H1 (cell line): Measurements from ENCODE around the gene LINC01488. TPM values are rescaled to one million over a fixed set of nuclear protein-coding genes. Genes with fewer than 3 reads are reported as not detected.

Experiments used
- CTCF ChIA-PET: fragments of 300-600 bp; sonication (Branson Sonifier 250); formaldehyde crosslinking; loops from one replicate; lab custom pipeline; 2021; ENCODE audit not compliant: partially characterized antibody; lab: Charles Lee
- POLR2A ChIA-PET: fragments of 300-600 bp; sonication (Branson Sonifier 250); formaldehyde crosslinking; loops from one replicate; lab custom pipeline; 2021; ENCODE audit warnings: inconsistent platforms; ENCODE audit not compliant: partially characterized antibody; lab: Charles Lee
- DNase-seq, 2 experiments: peaks; one replicate each; pipeline versions ENCODE4 v3.0.0 to v3.0.0-alpha.2; 2010 to 2022; ENCODE audit warnings: low spot score in 2 of 2, low read depth in 1 of 2, mixed read lengths in 1 of 2
- FAIRE-seq: peaks from 2 replicates; lab custom pipeline; 2011; peaks lifted over from hg19 to GRCh38; lab: Jason Lieb, UNC
- H2AFZ ChIP-seq: 2 replicates; pipeline ENCODE4 v1.8.1; 2012; ENCODE audit warnings: low read length, inconsistent platforms
- H2AK5ac ChIP-seq: 2 replicates; pipeline ENCODE4 v1.6.1; 2013; ENCODE audit warnings: low read depth, low read length
- H2BK120ac ChIP-seq: replicated peaks from 2 replicates; pipeline ENCODE3; 2013; ENCODE audit warnings: low read depth, low read length, inconsistent platforms
- H2BK12ac ChIP-seq: 2 replicates; pipeline ENCODE4 v1.6.1; 2013; ENCODE audit warnings: low read depth, low read length
- H2BK15ac ChIP-seq: 2 replicates; pipeline ENCODE4 v1.6.1; 2013; ENCODE audit warnings: low read length
- H2BK20ac ChIP-seq: 2 replicates; pipeline ENCODE4 v1.6.1; 2013; ENCODE audit warnings: low read length
- H2BK5ac ChIP-seq: 2 replicates; pipeline ENCODE4 v1.6.1; 2013; ENCODE audit warnings: low read depth, low read length
- H3K14ac ChIP-seq: 2 replicates; pipeline ENCODE4 v1.6.1; 2013; ENCODE audit warnings: inconsistent platforms; ENCODE audit not compliant: insufficient read length
- H3K18ac ChIP-seq: 2 replicates; pipeline ENCODE4 v1.6.1; 2013; ENCODE audit warnings: low read length; ENCODE audit errors: extremely low read depth
- H3K23ac ChIP-seq: 2 replicates; pipeline ENCODE4 v1.6.1; 2013; ENCODE audit warnings: inconsistent platforms; ENCODE audit not compliant: insufficient read length
- H3K23me2 ChIP-seq: 2 replicates; pipeline ENCODE4 v1.6.1; 2013; ENCODE audit warnings: low read depth, low read length
- H3K27ac ChIP-seq: 2 replicates; pipeline ENCODE4 v1.6.1; 2011; ENCODE audit warnings: low read depth, low read length, inconsistent platforms
- H3K27me3 ChIP-seq, 4 experiments: replicated peaks in 1 of 4; 1 replicate in 1 of 4; 2 replicates in 3 of 4; pipeline versions ENCODE4 v1.6.1 to v1.8.1; 2011 to 2013; ENCODE audit warnings: low read length in 3 of 4, mild to moderate bottlenecking in 3 of 4, inconsistent platforms in 2 of 4, mixed read lengths in 2 of 4, moderate library complexity in 1 of 4; ENCODE audit not compliant: control insufficient read depth in 3 of 4, insufficient read depth in 3 of 4; ENCODE audit errors: extremely low read depth in 1 of 4
- H3K36me3 ChIP-seq, 4 experiments: 2 replicates each; pipeline versions ENCODE4 v1.6.1 to v1.8.1; 2011 to 2013; ENCODE audit warnings: mild to moderate bottlenecking in 4 of 4, low read length in 3 of 4, moderate library complexity in 2 of 4, control low read depth in 1 of 4, inconsistent platforms in 1 of 4; ENCODE audit not compliant: insufficient read depth in 4 of 4, control insufficient read depth in 2 of 4
- H3K4ac ChIP-seq: replicated peaks from 2 replicates; pipeline ENCODE3; 2013; ENCODE audit warnings: low read length, low read depth, mixed read lengths, inconsistent platforms; ENCODE audit not compliant: insufficient read length
- H3K4me1 ChIP-seq, 4 experiments: replicated peaks in 1 of 4; 1 replicate in 1 of 4; 2 replicates in 3 of 4; pipeline versions ENCODE4 v1.6.1 to v1.8.1; 2011 to 2013; ENCODE audit warnings: low read length in 3 of 4, inconsistent platforms in 2 of 4, mixed read lengths in 1 of 4; ENCODE audit not compliant: insufficient read depth in 4 of 4, control insufficient read depth in 3 of 4
- H3K4me2 ChIP-seq, 2 experiments: 2 replicates each; pipeline versions ENCODE4 v1.6.1 to v1.8.1; 2011 to 2013; ENCODE audit warnings: low read depth in 2 of 2, low read length in 2 of 2, control low read depth in 1 of 2, inconsistent platforms in 1 of 2, mild to moderate bottlenecking in 1 of 2; ENCODE audit not compliant: insufficient read depth in 1 of 2
- H3K4me3 ChIP-seq, 4 experiments: fragments of 200-600, 300-600 bp in 1 of 4; sonication (generic), shearing (Covaris generic), sonication (Bioruptor Twin) in 1 of 4; 2 replicates each; pipeline versions ENCODE4 v1.5.1 to v1.8.1; 2011 to 2016; ENCODE audit warnings: low read length in 4 of 4, low read depth in 3 of 4, control low read depth in 2 of 4, inconsistent platforms in 2 of 4, mild to moderate bottlenecking in 2 of 4, mixed read lengths in 1 of 4, moderate library complexity in 1 of 4; ENCODE audit not compliant: insufficient read depth in 2 of 4; ENCODE audit errors: extremely low read depth in 1 of 4
- H3K56ac ChIP-seq: replicated peaks from 2 replicates; pipeline ENCODE3; 2013; ENCODE audit warnings: low read depth, mild to moderate bottlenecking, mixed read lengths, low read length, inconsistent platforms; ENCODE audit not compliant: insufficient read length
- H3K79me1 ChIP-seq: 2 replicates; pipeline ENCODE4 v1.6.1; 2013; ENCODE audit warnings: low read depth, low read length, control low read depth
- H3K79me2 ChIP-seq, 2 experiments: 2 replicates each; pipeline versions ENCODE4 v1.6.1 to v1.8.1; 2012 to 2013; ENCODE audit warnings: low read length in 2 of 2, mild to moderate bottlenecking in 2 of 2, inconsistent platforms in 1 of 2; ENCODE audit not compliant: insufficient read depth in 2 of 2, control insufficient read depth in 1 of 2
- H3K9ac ChIP-seq, 4 experiments: replicated peaks in 1 of 4; 1 replicate in 1 of 4; 2 replicates in 3 of 4; pipeline versions ENCODE4 v1.6.1 to v1.8.1; 2011 to 2013; ENCODE audit warnings: low read depth in 3 of 4, low read length in 3 of 4, control low read depth in 2 of 4, mild to moderate bottlenecking in 2 of 4, moderate library complexity in 2 of 4, inconsistent platforms in 1 of 4; ENCODE audit errors: extremely low read depth in 1 of 4
- H3K9me3 ChIP-seq, 2 experiments: 2 replicates each; pipeline versions ENCODE4 v1.6.1 to v1.8.1; 2012 to 2013; ENCODE audit warnings: mild to moderate bottlenecking in 2 of 2, moderate library complexity in 2 of 2, control low read depth in 1 of 2, inconsistent platforms in 1 of 2, low read depth in 1 of 2, low read length in 1 of 2, mixed read lengths in 1 of 2; ENCODE audit not compliant: insufficient read depth in 2 of 2
- H4K20me1 ChIP-seq, 2 experiments: replicated peaks in 1 of 2; 2 replicates each; pipeline versions ENCODE3 to v1.8.1; 2011 to 2013; ENCODE audit warnings: inconsistent platforms in 2 of 2, low read length in 2 of 2, mild to moderate bottlenecking in 1 of 2; ENCODE audit not compliant: insufficient read depth in 2 of 2, control insufficient read depth in 1 of 2
- H4K5ac ChIP-seq: 2 replicates; pipeline ENCODE4 v1.6.1; 2013; ENCODE audit warnings: low read length, low read depth, mixed read lengths, inconsistent platforms; ENCODE audit not compliant: insufficient read length
- H4K8ac ChIP-seq: 2 replicates; pipeline ENCODE4 v1.8.0; 2013; ENCODE audit warnings: mild to moderate bottlenecking, moderate library complexity, low read length, inconsistent platforms; ENCODE audit not compliant: insufficient read depth; ENCODE audit errors: extremely low read depth
- H4K91ac ChIP-seq: replicated peaks from 2 replicates; pipeline ENCODE3; 2013; ENCODE audit warnings: low read length, mixed read lengths, inconsistent platforms; ENCODE audit not compliant: insufficient read length
- EGR1 ChIP-seq: IDR thresholded peaks from 2 replicates; pipeline ENCODE4 v1.6.1; 2011; ENCODE audit warnings: low read depth, low read length, borderline replicate concordance
- GTF2F1 ChIP-seq: IDR thresholded peaks from 2 replicates; pipeline ENCODE4 v1.6.1; 2012; ENCODE audit warnings: low read depth, low read length, improper control_type of control experiment, borderline replicate concordance
- KDM4A ChIP-seq: IDR thresholded peaks from one replicate; pipeline ENCODE4 v1.7.1; 2012; ENCODE audit warnings: low read depth, mild to moderate bottlenecking, moderate library complexity, low read length, inconsistent platforms; ENCODE audit not compliant: severe bottlenecking
- NANOG ChIP-seq: IDR thresholded peaks from 2 replicates; pipeline ENCODE4 v1.6.1; 2011; ENCODE audit warnings: low read length, low read depth, mild to moderate bottlenecking, inconsistent platforms; ENCODE audit not compliant: insufficient read depth, poor library complexity, severe bottlenecking
- RAD21 ChIP-seq, 2 experiments: IDR thresholded peaks in 1 of 2; conservative IDR thresholded peaks in 1 of 2; 2 replicates each; pipeline ENCODE4 v1.6.1; 2011; ENCODE audit warnings: low read depth in 2 of 2, low read length in 2 of 2, improper control_type of control experiment in 1 of 2, inconsistent platforms in 1 of 2, mild to moderate bottlenecking in 1 of 2, moderate library complexity in 1 of 2
- SP1 ChIP-seq: IDR thresholded peaks from 2 replicates; pipeline ENCODE4 v1.6.1; 2011; ENCODE audit warnings: low read depth, low read length
- SUZ12 ChIP-seq: fragments of 200-600 bp; sonication (generic); IDR thresholded peaks from 2 replicates; pipeline ENCODE4 v1.6.1; 2012; ENCODE audit warnings: mild to moderate bottlenecking, inconsistent platforms, low read length, moderate library complexity, mixed read lengths
- TAF1 ChIP-seq: IDR thresholded peaks from 2 replicates; pipeline ENCODE4 v1.6.1; 2011; ENCODE audit warnings: mild to moderate bottlenecking, low read depth, low read length
- TCF12 ChIP-seq: IDR thresholded peaks from 2 replicates; pipeline ENCODE4 v1.6.1; 2011; ENCODE audit warnings: low read depth, mild to moderate bottlenecking, low read length
- WGBS, 2 experiments: shearing (Covaris generic) in 1 of 2; methylation state at CpG; one replicate each; pipeline versions ENCODE4 v1.1.6 to v1.1.7; 2013 to 2015; ENCODE audit warnings: low lambda C conversion rate in 2 of 2, mixed read lengths in 2 of 2, inconsistent platforms in 1 of 2, low coverage in 1 of 2, missing lambda C conversion rate in 1 of 2; ENCODE audit not compliant: insufficient replicate concordance in 2 of 2, insufficient coverage in 1 of 2, insufficient read length in 1 of 2; ENCODE audit errors: extremely low coverage in 1 of 2, missing lambda C conversion rate in 1 of 2; 5-methylcytosine and 5-hydroxymethylcytosine counted together
- polyA plus RNA-seq, 7 experiments: library from polyadenylated mRNA; depleted of rRNA in 3 of 7; stranded (reverse) in 5 of 7; unstranded in 2 of 7; fragments of >200 nt in 5 of 7; fragments of 200-250 nt in 2 of 7; gene quantifications; 1 replicate in 5 of 7; 2 replicates in 1 of 7; 4 replicates in 1 of 7; pipeline versions ENCODE4 v1.2.1 to v1.2.3, GENCODE V29; 2011 to 2013; ENCODE audit warnings: missing spikeins in 2 of 7, mixed read lengths in 2 of 7
- total RNA-seq: library from RNA; stranded (reverse); fragmentation: NEBNext Ultra II Directional; extraction: Animal tissue kit (Norgen Biotek cat#: 25700); gene quantifications from 2 replicates; pipeline ENCODE4 v1.2.1, GENCODE V29; 2021
- TF ChIP-seq, protein P1 (sequence below): IDR thresholded peaks from 2 replicates; pipeline ENCODE4 v1.6.1; 2011; ENCODE audit warnings: low read depth, mild to moderate bottlenecking, low read length; ENCODE audit not compliant: insufficient read depth

LINC01488 gene
- total and polyA plus RNA-seq, 2 of the 8 experiments (the other 6 are each of a cell fraction or from before 2014, with no cell fraction given), result not detected

DNA sequence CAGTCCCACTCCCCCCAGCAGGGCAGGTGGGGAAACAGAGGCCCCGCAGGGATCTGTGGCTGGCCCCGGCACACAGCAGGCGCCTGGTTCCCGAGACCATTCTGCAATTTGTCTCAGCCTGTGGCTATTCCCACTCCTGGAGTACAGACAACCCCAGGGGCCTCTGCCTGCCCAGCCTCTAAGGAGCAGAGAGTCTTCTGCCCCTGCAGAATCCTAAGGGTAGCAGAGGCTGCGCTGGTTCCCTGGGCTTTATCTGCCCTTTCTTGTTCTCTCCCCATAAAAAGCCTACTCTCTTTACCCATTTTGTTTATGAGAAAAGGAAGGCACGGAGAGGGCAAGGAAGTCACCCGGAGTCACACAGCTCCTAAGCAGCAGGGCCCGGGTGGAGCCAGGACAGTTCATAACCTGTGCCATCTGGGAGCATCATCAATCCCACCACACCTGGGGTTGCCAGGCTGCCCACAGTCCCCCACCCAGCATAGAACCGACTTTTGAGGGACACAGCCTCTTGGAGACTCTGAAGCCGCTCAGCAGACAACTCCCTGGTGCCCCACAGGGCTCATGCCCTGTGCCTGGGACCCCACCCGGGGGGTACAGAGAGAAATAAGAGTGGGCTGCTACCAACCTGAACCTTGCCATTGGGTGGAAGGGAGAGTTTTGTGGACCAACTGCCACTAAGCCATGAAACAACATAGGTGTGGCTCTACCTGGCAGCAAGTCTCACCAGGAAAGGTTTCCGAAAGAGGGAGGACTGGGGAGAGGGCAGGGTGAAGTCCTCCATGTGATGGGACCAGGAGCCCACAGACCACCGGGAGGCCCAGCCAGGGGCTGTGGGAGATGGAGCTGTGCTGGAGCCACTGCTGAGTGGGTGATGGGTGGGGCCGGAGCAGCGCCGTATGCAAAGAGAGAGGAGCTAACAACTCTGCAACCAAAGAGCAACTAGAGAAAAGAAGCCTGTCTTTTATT is 17.2 kb upstream of the LINC01488 start:
- no peaks in the 10 kb centered on the region for H3K23me2 ChIP-seq
- no peak overlapping the region for H3K18ac ChIP-seq
- H3K79me2 ChIP-seq, result no peaks in the 10 kb centered on the region
- ChIA-PET CTCF (interaction anchor here (1.1 kb wide), 2 partner anchors 12 to 198 kb away, joined by 3 to 4 read pairs; no protein-coding TSS in a partner anchor), POLR2A (interaction anchor here (1.0 kb wide), 1 partner anchor 175 kb away, joined by 3 read pairs; no protein-coding TSS in a partner anchor)
- H3K27ac ChIP-seq, result no peak overlapping the region
- H4K20me1 ChIP-seq, result no peaks in the 10 kb centered on the region
- no peaks in the 10 kb centered on the region for H3K36me3 ChIP-seq
- no peak overlapping the region for H4K5ac ChIP-seq
- H2BK12ac ChIP-seq, result no peak overlapping the region
- H4K8ac ChIP-seq, result peak overlapping the region; percentile 6
- H3K4me2 ChIP-seq, result no peak overlapping the region
- H3K56ac ChIP-seq, result no peak overlapping the region
- 90% methylated on average over 15 of the region's 16 CpGs; no CpG with 5 or more reads in 1 of the 2 experiments for WGBS, 2 experiments
- no peak overlapping the region for H2AK5ac ChIP-seq
- H3K9me3 ChIP-seq, result peaks cover 5 to 7% of the 10 kb centered on the region in 2 experiments; a peak in 3 of 4 replicates
- H4K91ac ChIP-seq, result no peak overlapping the region
- H3K23ac ChIP-seq, result no peak overlapping the region
- H2BK120ac ChIP-seq, result no peak overlapping the region
- DNase-seq (no peak), FAIRE-seq (no peak)
- H3K9ac ChIP-seq, result no peak overlapping the region
- H3K27me3 ChIP-seq, result no peaks in the 10 kb centered on the region; a peak in 2 of 7 replicates
- no peak overlapping the region for H2BK20ac ChIP-seq
- peak overlapping the region; percentile 61; the same call in 1 of the 2 replicates for H2BK15ac ChIP-seq
- H2BK5ac ChIP-seq, result no peak overlapping the region; the same call in 1 of the 2 replicates
- H3K4me1 ChIP-seq, result peaks cover 0 to 3% (median 0%) of the 10 kb centered on the region in 4 experiments; a peak in 2 of 7 replicates
- H3K79me1 ChIP-seq, result no peaks in the 10 kb centered on the region; the same call in 1 of the 2 replicates
- H3K4me3 ChIP-seq, result no peak overlapping the region
- no peak overlapping the region for H2AFZ ChIP-seq
- H3K14ac ChIP-seq, result no peak overlapping the region
- no peak overlapping the region for H3K4ac ChIP-seq
- TF ChIP-seq KDM4A (no peak), EGR1 (no peak), TCF12 (no peak), RAD21 (IDR thresholded peaks at IDR 0.05 in 1 of 2, conservative IDR thresholded peaks at IDR 0.05 in 1 of 2; ENCODE audit: low read depth in 2 of 2, low read length in 2 of 2) (no peak), SP1 (no peak), GTF2F1 (no peak), TAF1 (no peak), NANOG (no peak), SUZ12 (no peak)
- TF ChIP-seq, protein P1, sequence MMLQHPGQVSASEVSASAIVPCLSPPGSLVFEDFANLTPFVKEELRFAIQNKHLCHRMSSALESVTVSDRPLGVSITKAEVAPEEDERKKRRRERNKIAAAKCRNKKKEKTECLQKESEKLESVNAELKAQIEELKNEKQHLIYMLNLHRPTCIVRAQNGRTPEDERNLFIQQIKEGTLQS, result no peak
